ENCODE results near the gene PPA2. TPM values are rescaled to one million over a fixed set of nuclear protein-coding genes. Genes with fewer than 3 reads are reported as not detected.

Gene PPA2
- total RNA-seq, 1 donor from 2014 or later = 89.5 TPM

DNA sequence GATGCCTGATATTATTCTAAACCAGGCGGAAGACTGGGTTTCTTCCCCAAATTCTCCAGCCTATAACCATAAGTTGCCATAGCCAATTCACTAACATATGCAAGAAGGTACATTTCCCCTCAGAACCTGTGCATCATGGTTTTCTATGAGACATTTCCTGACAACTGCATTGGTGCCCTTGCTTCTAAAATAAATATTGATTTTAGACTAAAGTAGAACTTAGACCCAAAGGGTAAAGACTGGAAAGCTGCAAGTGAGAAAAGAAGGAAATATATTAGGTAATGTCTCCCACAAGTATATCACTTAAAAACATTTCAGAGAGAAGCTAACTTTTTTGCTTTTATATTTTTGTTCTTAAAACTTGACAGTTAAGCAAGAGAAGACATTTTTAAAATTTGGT is 125.1 kb downstream of the PPA2 start:
- ATAC-seq = no peak
- intact Hi-C loops (cut with DNase I) = no loop called here
- no peak for DNase-seq (ENCODE audit: missing footprints)

DNA sequence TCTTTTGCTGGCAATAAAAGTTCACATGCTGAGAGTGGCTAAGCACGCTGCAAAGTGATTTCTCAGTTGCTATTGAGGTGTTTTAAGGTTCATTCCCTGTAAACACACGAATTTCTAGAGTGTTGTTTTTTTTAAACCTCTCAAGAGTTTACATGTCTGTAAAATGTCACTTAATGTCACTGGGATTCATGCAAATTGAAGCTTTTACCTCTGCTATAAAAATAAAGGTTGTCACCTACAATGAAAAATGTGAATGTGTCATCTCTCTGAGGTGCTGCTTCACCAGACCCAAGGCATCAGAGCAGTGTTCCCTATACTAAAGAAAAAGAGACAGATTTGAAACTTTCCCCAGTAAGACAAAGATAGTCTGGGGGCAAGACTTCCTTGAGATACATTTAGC is 127.0 kb downstream of the PPA2 start:
- intact Hi-C loops (cut with DNase I) = no loop called here
- ATAC-seq (no peak), DNase-seq (ENCODE audit: missing footprints) (no peak)

DNA sequence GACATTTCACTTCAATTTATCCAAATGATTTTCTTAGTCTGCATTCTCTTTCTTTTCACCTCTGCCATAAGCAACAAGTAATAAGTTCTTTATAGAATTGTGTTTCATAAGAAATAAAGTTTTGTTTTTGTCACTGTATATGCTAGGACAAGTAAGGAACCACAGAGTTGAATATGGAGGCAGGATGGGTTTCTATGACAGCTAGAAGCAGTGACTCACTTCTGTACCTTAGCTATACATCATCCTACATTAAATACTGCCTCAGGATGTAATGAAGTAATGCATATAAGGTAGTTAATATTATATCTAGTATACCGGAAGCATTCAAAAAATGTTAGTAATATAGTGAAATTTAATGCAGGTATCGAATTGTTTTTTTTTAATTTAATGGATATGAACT is 128.0 kb downstream of the PPA2 start:
- ATAC-seq = no peak
- DNase-seq (ENCODE audit: missing footprints) = no peak
- intact Hi-C loops (cut with DNase I) = no loop called here

DNA sequence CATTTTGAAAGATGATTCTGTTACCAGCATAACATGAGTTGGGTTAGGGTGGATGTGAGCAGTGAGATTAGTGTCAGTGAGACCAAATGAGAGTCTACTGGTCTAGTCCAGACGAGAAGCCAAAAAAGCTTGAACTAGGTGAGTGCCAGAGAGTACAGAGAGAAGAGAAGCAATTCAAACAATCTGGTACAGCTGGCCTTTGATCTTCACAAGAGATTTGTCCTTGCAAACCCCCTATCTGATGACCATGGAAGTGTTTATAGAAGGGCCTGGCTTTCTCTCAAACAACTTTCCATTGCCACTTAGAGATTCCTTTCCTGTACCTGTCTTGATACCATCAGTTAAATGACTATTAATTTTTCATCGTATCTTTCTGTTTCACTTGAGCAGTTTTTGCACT is 128.5 kb downstream of the PPA2 start:
- intact Hi-C loops (cut with DNase I) = no loop called here
- no peak for DNase-seq (ENCODE audit: missing footprints)
- ATAC-seq = no peak

DNA sequence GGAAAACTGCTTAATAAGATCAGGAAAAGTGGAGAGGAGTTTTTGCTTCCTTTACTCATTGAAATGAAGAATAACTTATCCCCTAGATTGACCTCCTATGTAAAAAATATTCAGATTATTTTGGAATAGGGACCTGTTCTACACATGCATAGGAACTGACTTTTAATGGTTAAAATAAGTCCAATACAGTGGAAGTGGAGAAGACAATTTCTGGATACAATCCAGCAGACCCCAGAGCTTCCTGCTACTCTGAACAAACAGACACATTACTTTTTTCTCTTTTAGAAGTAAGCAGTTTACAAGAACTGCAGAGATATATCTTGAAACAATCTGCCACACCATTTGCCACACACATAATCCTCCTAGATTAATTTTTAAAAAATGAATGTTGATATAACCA is 129.7 kb downstream of the PPA2 start:
- ATAC-seq (no peak), DNase-seq (ENCODE audit: missing footprints) (no peak)
- intact Hi-C loops (cut with DNase I) = no loop called here

DNA sequence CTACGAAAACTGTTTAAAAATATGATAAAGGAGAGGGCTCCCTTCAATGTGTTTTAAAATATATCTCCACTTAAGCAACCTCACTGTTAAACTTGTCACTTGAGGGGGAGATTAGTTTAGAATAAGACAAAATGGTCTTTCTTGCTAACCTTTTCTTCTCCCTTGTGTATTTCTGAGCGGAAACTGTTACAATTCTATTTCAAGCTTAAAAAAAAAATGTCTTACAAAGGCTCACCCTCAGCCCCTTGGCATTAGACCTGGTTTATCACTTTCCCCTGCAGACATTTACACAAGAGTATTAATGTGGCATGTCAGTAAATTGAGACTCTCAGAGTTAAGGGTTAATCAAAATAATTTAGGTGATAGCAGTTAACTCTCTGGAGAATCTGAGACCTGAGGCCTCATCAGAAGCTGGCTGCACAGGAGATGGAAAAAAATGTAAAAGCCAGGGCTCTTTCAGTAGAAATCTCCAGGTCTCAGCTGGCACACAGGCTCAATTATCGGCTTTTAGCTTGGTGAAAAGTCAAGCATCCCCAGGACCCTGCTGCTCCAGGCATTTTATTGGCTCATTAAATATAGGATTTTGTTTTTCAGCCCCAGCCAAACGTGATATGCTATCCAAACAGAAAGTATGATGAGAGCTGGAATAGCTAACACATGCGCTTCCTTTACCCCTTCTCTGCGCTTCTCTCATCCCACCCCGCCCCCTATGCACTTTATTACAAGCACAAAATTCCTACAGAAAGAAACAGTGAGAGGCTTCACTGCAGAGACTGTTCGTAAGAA is 130.5 kb downstream of the PPA2 start:
- no peak for ATAC-seq
- intact Hi-C loops (cut with DNase I) = no loop called here
- DNase-seq (ENCODE audit: missing footprints) = no peak

DNA sequence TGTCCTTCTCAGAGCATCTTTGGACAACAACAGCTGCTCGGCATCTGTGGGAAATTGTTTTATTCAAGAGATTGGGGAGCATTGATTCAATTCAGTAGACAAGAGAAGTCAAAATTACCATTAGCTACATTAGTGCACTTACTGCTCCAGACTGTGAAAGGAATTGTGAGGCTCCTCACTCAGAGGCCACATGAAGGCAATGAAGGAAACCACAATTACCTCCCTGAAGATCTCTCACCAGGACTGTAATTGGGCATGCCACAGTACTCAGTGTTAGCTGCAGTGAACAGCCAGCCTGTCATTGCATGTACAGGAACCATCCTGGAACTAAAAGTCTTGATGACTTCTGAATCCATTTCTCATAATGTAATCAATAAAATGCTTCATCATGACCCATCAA is 144.8 kb downstream of the PPA2 start:
- intact Hi-C loops (cut with DNase I) = no loop called here
- DNase-seq (ENCODE audit: missing footprints) (no peak), ATAC-seq (no peak)

DNA sequence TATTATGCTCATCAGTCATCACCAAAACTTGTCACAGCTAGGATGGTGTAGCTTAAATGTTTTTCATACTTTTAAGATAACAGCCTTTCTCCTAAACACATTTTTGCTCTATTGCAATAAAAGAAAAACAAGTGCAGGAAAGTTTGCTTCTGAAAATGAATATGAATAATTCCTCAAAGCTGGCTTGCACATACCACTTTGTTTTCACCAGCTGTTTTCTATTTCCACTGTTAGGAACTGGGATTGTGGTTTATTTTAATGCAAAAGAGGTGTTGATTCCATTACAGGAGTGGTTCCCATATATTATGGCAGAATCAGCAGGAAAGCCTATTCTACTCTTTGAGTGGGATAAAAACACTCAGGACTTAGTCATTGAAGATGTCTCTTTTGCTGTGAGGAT is 145.9 kb downstream of the PPA2 start:
- intact Hi-C loops (cut with DNase I) = no loop called here
- DNase-seq (ENCODE audit: missing footprints) (no peak), ATAC-seq (no peak)

DNA sequence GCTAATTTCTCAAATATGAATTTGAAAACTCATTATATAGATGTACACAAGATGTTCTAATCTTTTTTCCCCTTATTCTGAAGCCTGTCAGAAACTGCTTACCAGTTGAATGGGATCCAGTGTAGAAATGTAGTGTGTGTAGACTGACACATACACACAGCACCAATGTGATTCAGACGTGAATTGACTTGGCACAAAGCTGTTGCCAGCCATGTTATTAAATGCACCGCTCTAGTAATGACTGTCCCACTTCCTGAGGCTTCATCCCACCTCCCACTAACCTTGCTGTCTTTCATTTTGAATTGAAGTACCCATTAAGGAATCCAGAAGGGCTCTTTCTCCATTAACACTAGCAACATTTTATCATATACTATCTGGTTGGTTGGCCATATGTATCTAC is 146.6 kb downstream of the PPA2 start:
- intact Hi-C loops (cut with DNase I) = no loop called here
- DNase-seq (ENCODE audit: missing footprints) = no peak
- no peak for ATAC-seq

Other genes with a start within 250 kb of the PPA2 start
- not detected for gene ARHGEF38, start 78.6 kb upstream of the PPA2 start, total RNA-seq
- 20.9 TPM for gene INTS12, start 234.6 kb upstream of the PPA2 start, total RNA-seq
- gene GSTCD, start 234.7 kb upstream of the PPA2 start, total RNA-seq = 3.8 TPM

Data from Right ventricle myocardium inferior (tissue), 1 donor.